GM12878 (cell line): ENCODE results near the gene RPS6KA4. TPM values are rescaled to one million over a fixed set of nuclear protein-coding genes. Genes with fewer than 3 reads are reported as not detected.

ENCODE experiments used
- ATAC-seq: fragments of 200-7000 bp; cut with Tn5 transposase; 3 replicates; pipeline ENCODE4 v1.9.1; 2020; ENCODE audit warnings: mild to moderate bottlenecking, moderate library complexity
- BruUV-seq: library from RNA; stranded (reverse); fragments of 400-500 nt; replicated peaks from 2 replicates; lab custom pipeline; 2021; lab: Mats Ljungman, UMichigan
- CTCF ChIA-PET: fragments of 300-600 bp; sonication (Branson Sonifier 250); formaldehyde crosslinking; extraction: SDS; loops from one replicate; lab custom pipeline; 2021; ENCODE audit warnings: inconsistent platforms; lab: Yijun Ruan, JAX
- POLR2A ChIA-PET: fragments of 350-600 bp; formaldehyde crosslinking; extraction: SDS; loops from one replicate; lab custom pipeline; 2021; ENCODE audit warnings: inconsistent platforms; lab: Charles Lee
- RAD21 ChIA-PET: fragments of 300-600 bp; sonication (Branson Sonifier 250); formaldehyde crosslinking; loops from one replicate; lab custom pipeline; 2023; ENCODE audit warnings: antibody characterized with exemption; ENCODE audit not compliant: unreplicated experiment; lab: Charles Lee
- SMC1A ChIA-PET: fragments of 300-600 bp; sonication (Branson Sonifier 250); formaldehyde crosslinking; loops from one replicate; lab custom pipeline; 2023; ENCODE audit not compliant: unreplicated experiment, uncharacterized antibody; lab: Charles Lee
- DNase-seq: peaks from one replicate; pipeline ENCODE4 v3.0.0-alpha.2; 2011; ENCODE audit warnings: low read depth, low spot score
- FAIRE-seq: peaks from 3 replicates; lab custom pipeline; 2011; peaks lifted over from hg19 to GRCh38; lab: Jason Lieb, UNC
- H2AFZ ChIP-seq: 2 replicates; pipeline ENCODE4 v1.6.0; 2011; ENCODE audit warnings: low read depth, low read length, control low read depth; ENCODE audit not compliant: control insufficient read depth
- H3K27ac ChIP-seq: 2 replicates; pipeline ENCODE4 v1.5.1; 2011; ENCODE audit warnings: control low read depth; ENCODE audit not compliant: control insufficient read depth, insufficient read depth
- H3K27me3 ChIP-seq, 2 experiments: replicated peaks in 1 of 2; 2 replicates each; pipeline versions ENCODE4 v1.6.0 to v1.6.1; 2011; ENCODE audit warnings: low read length in 1 of 2; ENCODE audit not compliant: control insufficient read depth in 2 of 2, insufficient read depth in 2 of 2
- H3K36me3 ChIP-seq, 2 experiments: 2 replicates each; pipeline ENCODE4 v1.5.1; 2011; ENCODE audit warnings: low read length in 1 of 2; ENCODE audit not compliant: control insufficient read depth in 2 of 2, insufficient read depth in 2 of 2
- H3K4me1 ChIP-seq: 2 replicates; pipeline ENCODE4 v1.6.1; 2011; ENCODE audit warnings: mild to moderate bottlenecking, low read length, moderate library complexity, mixed read lengths; ENCODE audit not compliant: control insufficient read depth, insufficient read depth
- H3K4me2 ChIP-seq: 2 replicates; pipeline ENCODE4 v1.6.0; 2011; ENCODE audit warnings: control low read depth; ENCODE audit not compliant: control insufficient read depth, insufficient read depth
- H3K4me3 ChIP-seq: fragments of 200-600 bp; sonication (generic); 2 replicates; pipeline ENCODE4 v1.5.1; 2016
- H3K79me2 ChIP-seq: 2 replicates; pipeline ENCODE4 v1.6.0; 2011; ENCODE audit warnings: low read length; ENCODE audit not compliant: control insufficient read depth, insufficient read depth
- H3K9ac ChIP-seq: 2 replicates; pipeline ENCODE4 v1.8.0; 2011; ENCODE audit warnings: low read length, control low read depth, mixed read lengths; ENCODE audit not compliant: control insufficient read depth, insufficient read depth
- H3K9me3 ChIP-seq: replicated peaks from 3 replicates; pipeline ENCODE4 v1.5.1; 2011; ENCODE audit warnings: mild to moderate bottlenecking, low read length; ENCODE audit not compliant: control insufficient read depth, insufficient read depth
- H4K20me1 ChIP-seq: 2 replicates; pipeline ENCODE4 v1.6.0; 2011; ENCODE audit not compliant: control insufficient read depth, insufficient read depth
- BHLHE40 ChIP-seq, 2 experiments: fragments of 450-650 bp in 1 of 2; IDR thresholded peaks; 2 replicates each; pipeline ENCODE4 v1.6.1; 2011 to 2017; ENCODE audit warnings: low read depth in 2 of 2, borderline replicate concordance in 1 of 2, improper control_type of control experiment in 1 of 2, low read length in 1 of 2, mild to moderate bottlenecking in 1 of 2
- CEBPB ChIP-seq, 2 experiments: fragments of 150-350 bp in 1 of 2; IDR thresholded peaks; 2 replicates each; pipeline ENCODE4 v1.6.1; 2012 to 2014; ENCODE audit warnings: low read depth in 2 of 2, low read length in 2 of 2, borderline replicate concordance in 1 of 2, inconsistent platforms in 1 of 2
- MEF2B ChIP-seq: fragments of 450-650 bp; IDR thresholded peaks from 2 replicates; pipeline ENCODE4 v1.6.1; 2018; ENCODE audit warnings: mild to moderate bottlenecking, moderate library complexity; ENCODE audit not compliant: partially characterized antibody, poor library complexity, severe bottlenecking
- RCOR1 ChIP-seq: conservative IDR thresholded peaks from 2 replicates; pipeline ENCODE4 v1.6.1; 2012; ENCODE audit warnings: low read depth, low read length, improper control_type of control experiment
- SKIL ChIP-seq: fragments of 450-650 bp; IDR thresholded peaks from 2 replicates; pipeline ENCODE4 v1.6.1; 2017; ENCODE audit warnings: mild to moderate bottlenecking, low read depth, inconsistent platforms; ENCODE audit not compliant: poor library complexity, severe bottlenecking
- SMARCA5 ChIP-seq: fragments of 450-650 bp; IDR thresholded peaks from 2 replicates; pipeline ENCODE4 v1.6.1; 2017; ENCODE audit warnings: mild to moderate bottlenecking
- SP1 ChIP-seq: IDR thresholded peaks from one replicate; pipeline ENCODE4 v1.6.1; 2011; ENCODE audit warnings: low read depth, low read length
- ZNF384 ChIP-seq: IDR thresholded peaks from 2 replicates; pipeline ENCODE4 v1.6.1; 2012; ENCODE audit warnings: low read depth, mild to moderate bottlenecking, low read length, improper control_type of control experiment, borderline replicate concordance
- WGBS: methylation state at CpG from one replicate; pipeline ENCODE4 v1.1.6; 2016; ENCODE audit warnings: low lambda C conversion rate; ENCODE audit not compliant: insufficient replicate concordance, insufficient coverage; ENCODE audit errors: missing lambda C conversion rate; 5-methylcytosine and 5-hydroxymethylcytosine counted together
- in situ Hi-C: fragments of 300-500 bp; cut with MboI; formaldehyde crosslinking; loops from 9 replicates; pipeline ENCODE4 v1.14.3; 2018; ENCODE audit warnings: mixed read lengths
- intact Hi-C: fragments of 100-400 bp; cut with micrococcal nuclease; formaldehyde crosslinking; loops from one replicate; pipeline ENCODE4 v1.14.2; 2022; ENCODE audit not compliant: unreplicated experiment
- polyA plus RNA-seq, 11 experiments: library from polyadenylated mRNA; depleted of rRNA in 4 of 11; unstranded in 6 of 11; stranded (reverse) in 5 of 11; fragments of >200 nt; fragmentation: Nextera tagmentation in 4 of 11; fragmentation: Illumina TruSeq in 1 of 11; extraction: Ambion mirVana in 4 of 11; extraction: Trizol in 1 of 11; gene quantifications; 1 replicate in 1 of 11; 2 replicates in 10 of 11; pipeline versions ENCODE4 v1.2.1 to v1.2.3, GENCODE V29; 2011 to 2016; ENCODE audit warnings: inconsistent platforms in 2 of 11, missing spikeins in 2 of 11, low read depth in 1 of 11
- total RNA-seq, 4 experiments: library from RNA; depleted of rRNA in 3 of 4; stranded (reverse); fragments of >200 nt in 3 of 4; fragmentation: Illumina TruSeq in 1 of 4; extraction: Trizol in 1 of 4; gene quantifications; 2 replicates each; pipeline versions ENCODE4 v1.2.1 to v1.2.3, GENCODE V29; 2013 to 2021

The RPS6KA4 gene
- total and polyA plus RNA-seq, 10 of the 15 experiments (the other 5 are each of a cell fraction or from before 2014, with no cell fraction given), result 0.34 to 32.6 (median 11.3) TPM

DNA sequence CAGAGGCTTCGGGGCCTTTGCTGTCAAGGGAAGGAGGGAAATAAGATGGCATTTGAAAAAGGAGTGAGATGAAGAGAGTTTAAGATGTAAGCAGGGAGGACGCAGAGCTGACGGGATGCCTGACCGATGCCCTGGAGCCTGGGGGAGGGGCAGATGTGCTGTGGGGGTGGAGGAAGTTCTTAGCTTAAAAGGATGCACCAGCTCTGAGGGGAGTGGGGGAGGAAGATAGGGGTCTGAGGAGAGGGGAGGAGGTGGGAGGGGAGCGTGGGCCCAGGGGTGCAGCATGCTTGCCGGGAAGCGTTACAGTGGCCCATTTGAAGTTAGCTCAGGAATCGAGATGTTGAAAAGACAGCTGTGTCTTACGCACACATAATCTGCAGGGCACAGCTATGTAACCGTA is 56.3 kb downstream of the RPS6KA4 start:
- H4K20me1 ChIP-seq, result no peaks in the 10 kb centered on the region
- no peak overlapping the region for H3K4me2 ChIP-seq
- in situ Hi-C loops, result no loop called here
- no peak overlapping the region for H3K9ac ChIP-seq
- no peak for DNase-seq
- no peaks in the 10 kb centered on the region; a peak in 3 of 4 replicates for H3K27me3 ChIP-seq
- TF ChIP-seq RCOR1, result no peak
- TF ChIP-seq CEBPB (IDR thresholded peaks at IDR 0.05; ENCODE audit: borderline replicate concordance in 1 of 2, low read depth in 2 of 2, low read length in 2 of 2), result no peak
- no peak for TF ChIP-seq ZNF384
- no peak for TF ChIP-seq MEF2B
- TF ChIP-seq BHLHE40 (IDR thresholded peaks at IDR 0.05; ENCODE audit: borderline replicate concordance in 1 of 2, low read depth in 2 of 2, low read length in 1 of 2), result no peak
- no peak for TF ChIP-seq SP1
- no peak for TF ChIP-seq SMARCA5
- TF ChIP-seq SKIL, result no peak
- TF ChIP-seq, all 136 proteins: peak for 0
- Histone ChIP-seq H2AFZ (no peak overlapping the region), H3K36me3 (no peaks in the 10 kb centered on the region), H3K79me2 (no peaks in the 10 kb centered on the region), H3K4me1 (no peaks in the 10 kb centered on the region), H3K4me3 (no peak overlapping the region), H3K27ac (no peak overlapping the region), H3K9me3 (no peaks in the 10 kb centered on the region; the same call in 2 of the 3 replicates)
- ATAC-seq (no peak), FAIRE-seq (no peak)
- SMC1A ChIA-PET, result no interaction called here
- POLR2A ChIA-PET, result no interaction called here
- RAD21 ChIA-PET, result no interaction called here
- 69% methylated on average over 10 of the region's 10 CpGs for WGBS
- intact Hi-C loops, result no loop called here
- CTCF ChIA-PET, result interaction anchor here (0.8 kb wide), 1 partner anchor 34 kb away, joined by 3 read pairs; no protein-coding TSS in a partner anchor
- no TSS peak for BruUV-seq
